SK-N-SH treated with all-trans-retinoic acid at 6 μM for 48 hours (cell line): ENCODE measurements around the gene KRTAP16-1.

Source experiments
- ATAC-seq: fragments of 200-7000 bp; cut with Tn5 transposase; 3 replicates; pipeline ENCODE4 v1.9.1; 2020; ENCODE audit warnings: mild to moderate bottlenecking, moderate library complexity
- ARNTL ChIP-seq: fragments of 450-650 bp; formaldehyde crosslinking; IDR thresholded peaks from 2 replicates; pipeline ENCODE4 v1.5.0; 2020; ENCODE audit warnings: low read depth, mild to moderate bottlenecking, moderate library complexity, borderline replicate concordance
- BACH2 ChIP-seq: fragments of 250-450 bp; sonication (Bioruptor Pico); IDR thresholded peaks from 2 replicates; pipeline ENCODE4 v1.9.0; 2021; ENCODE audit warnings: mild to moderate bottlenecking, borderline replicate concordance
- CSDC2 ChIP-seq: fragments of 250-450 bp; sonication (Bioruptor Pico); IDR thresholded peaks from 2 replicates; pipeline ENCODE4 v1.5.0; 2020; ENCODE audit warnings: mild to moderate bottlenecking, moderate library complexity
- ESRRG ChIP-seq: fragments of 250-450 bp; sonication (Bioruptor Pico); IDR thresholded peaks from 2 replicates; pipeline ENCODE4 v1.6.1; 2021; ENCODE audit warnings: mild to moderate bottlenecking
- GLIS3 ChIP-seq: fragments of 250-450 bp; sonication (Bioruptor Pico); IDR thresholded peaks from 2 replicates; pipeline ENCODE4 v1.5.0; 2020; ENCODE audit warnings: mild to moderate bottlenecking, moderate library complexity
- OSR1 ChIP-seq: fragments of 250-450 bp; sonication (Bioruptor Pico); IDR thresholded peaks from 2 replicates; pipeline ENCODE4 v1.8.0; 2022; ENCODE audit warnings: moderate library complexity, mild to moderate bottlenecking, inconsistent platforms
- RARB ChIP-seq: fragments of 250-450 bp; sonication (Bioruptor Pico); IDR thresholded peaks from 2 replicates; pipeline ENCODE4 v1.8.0; 2021; ENCODE audit warnings: mild to moderate bottlenecking, moderate library complexity
- SNAI2 ChIP-seq: fragments of 250-450 bp; sonication (Bioruptor Pico); IDR thresholded peaks from 2 replicates; pipeline ENCODE4 v1.5.0; 2020; ENCODE audit warnings: mild to moderate bottlenecking, moderate library complexity
- TCF4 ChIP-seq: fragments of 250-450 bp; sonication (Bioruptor Pico); IDR thresholded peaks from 2 replicates; pipeline ENCODE4 v1.8.0; 2021; ENCODE audit warnings: mild to moderate bottlenecking, moderate library complexity, borderline replicate concordance
- TOX ChIP-seq: fragments of 250-450 bp; sonication (Bioruptor Pico); IDR thresholded peaks from 2 replicates; pipeline ENCODE4 v1.8.0; 2021; ENCODE audit warnings: mild to moderate bottlenecking, moderate library complexity, borderline replicate concordance
- ZC3H10 ChIP-seq: fragments of 250-450 bp; sonication (Bioruptor Pico); IDR thresholded peaks from 2 replicates; pipeline ENCODE4 v1.5.1; 2021; ENCODE audit warnings: mild to moderate bottlenecking, moderate library complexity
- ZFP3 ChIP-seq: fragments of 250-450 bp; sonication (Bioruptor Pico); IDR thresholded peaks from 2 replicates; pipeline ENCODE4 v1.5.0; 2020; ENCODE audit warnings: mild to moderate bottlenecking, moderate library complexity
- ZFP30 ChIP-seq: fragments of 450-650 bp; formaldehyde crosslinking; IDR thresholded peaks from 2 replicates; pipeline ENCODE4 v1.5.0; 2022; ENCODE audit warnings: mild to moderate bottlenecking, moderate library complexity
- ZNF70 ChIP-seq: fragments of 450-650 bp; formaldehyde crosslinking; IDR thresholded peaks from 2 replicates; pipeline ENCODE4 v1.5.0; 2020; ENCODE audit warnings: mild to moderate bottlenecking, moderate library complexity
- ZNF8 ChIP-seq: fragments of 450-650 bp; formaldehyde crosslinking; IDR thresholded peaks from 2 replicates; pipeline ENCODE4 v1.5.0; 2020; ENCODE audit warnings: mild to moderate bottlenecking, moderate library complexity
- TF ChIP-seq, protein P1 (sequence below): fragments of 250-450 bp; sonication (Bioruptor Pico); IDR thresholded peaks from 2 replicates; pipeline ENCODE4 v1.8.0; 2021; ENCODE audit warnings: low read depth, mild to moderate bottlenecking, moderate library complexity, borderline replicate concordance
- TF ChIP-seq, protein P2 (sequence below): fragments of 250-450 bp; sonication (Bioruptor Pico); IDR thresholded peaks from 2 replicates; pipeline ENCODE4 v1.5.1; 2020; ENCODE audit warnings: low read depth, mild to moderate bottlenecking, moderate library complexity
- TF ChIP-seq, protein P3 (sequence below): fragments of 250-450 bp; sonication (Bioruptor Pico); IDR thresholded peaks from 2 replicates; pipeline ENCODE4 v1.8.0; 2020; ENCODE audit warnings: mild to moderate bottlenecking, moderate library complexity, borderline replicate concordance
- TF ChIP-seq, protein P4 (sequence below): fragments of 250-450 bp; sonication (Bioruptor Pico); IDR thresholded peaks from 2 replicates; pipeline ENCODE4 v1.5.0; 2020; ENCODE audit warnings: mild to moderate bottlenecking, moderate library complexity
- TF ChIP-seq, protein P5 (sequence below): fragments of 250-450 bp; sonication (Bioruptor Pico); IDR thresholded peaks from 2 replicates; pipeline ENCODE4 v1.5.1; 2021; ENCODE audit warnings: mild to moderate bottlenecking, moderate library complexity

Gene KRTAP16-1

DNA sequence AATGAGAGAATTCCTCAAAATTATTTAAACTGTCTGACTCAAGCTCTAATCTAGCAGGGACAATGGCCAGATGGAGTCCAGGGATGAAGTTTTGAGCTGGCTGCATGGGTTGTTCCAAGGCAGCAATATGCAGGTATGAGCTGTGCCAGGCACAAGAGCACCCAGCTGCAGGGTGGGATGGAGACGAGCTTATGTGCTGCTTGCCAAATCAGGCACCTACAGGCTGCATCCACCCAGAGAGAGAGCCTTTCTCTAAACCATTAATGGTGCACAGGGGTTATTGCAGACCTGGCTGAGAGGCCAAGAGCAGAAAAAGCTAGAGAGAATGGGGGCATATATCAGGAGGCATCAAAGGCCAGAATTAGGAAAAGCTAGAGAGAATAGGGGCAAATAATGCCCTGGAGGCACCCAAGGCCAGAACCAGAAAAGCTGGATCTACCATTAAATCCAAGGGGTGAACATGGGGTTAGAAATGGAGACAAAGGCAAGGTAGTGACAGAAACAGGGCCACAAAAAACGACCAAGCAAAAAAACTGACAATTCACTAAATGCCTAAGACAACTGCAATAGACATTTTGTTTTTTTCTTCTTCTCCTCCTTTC lies 30.6 kb upstream of the KRTAP16-1 start:
- no peak for ATAC-seq

DNA sequence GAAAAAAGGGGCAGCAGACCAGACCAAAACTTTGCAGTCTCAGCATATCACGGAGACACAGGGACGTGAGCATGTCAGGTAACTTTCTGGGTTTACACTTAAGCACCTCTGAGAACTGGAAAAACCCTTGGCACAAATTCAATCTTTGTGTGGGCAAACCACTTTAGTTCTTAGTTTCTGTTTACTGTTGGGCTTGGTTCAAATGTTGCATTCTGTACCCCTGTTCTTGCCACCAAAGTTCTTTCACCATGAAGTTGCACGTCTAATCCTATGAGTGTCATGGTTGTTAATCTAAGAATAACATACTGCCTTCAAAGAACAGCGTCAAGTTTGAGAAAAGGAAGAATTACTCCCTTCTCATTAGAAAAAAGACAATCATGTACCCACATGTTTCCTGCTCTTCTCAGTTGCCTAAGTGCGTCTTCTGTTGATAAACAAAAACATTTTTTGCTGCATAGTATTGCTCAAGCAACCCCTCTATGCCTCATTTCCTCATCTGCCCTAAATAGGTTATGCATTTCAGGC lies 29.9 kb upstream of the KRTAP16-1 start:
- ATAC-seq, result no peak
- no peak for TF ChIP-seq ZFP3 (CRISPR knock-in tag)
- TF ChIP-seq, protein P1, sequence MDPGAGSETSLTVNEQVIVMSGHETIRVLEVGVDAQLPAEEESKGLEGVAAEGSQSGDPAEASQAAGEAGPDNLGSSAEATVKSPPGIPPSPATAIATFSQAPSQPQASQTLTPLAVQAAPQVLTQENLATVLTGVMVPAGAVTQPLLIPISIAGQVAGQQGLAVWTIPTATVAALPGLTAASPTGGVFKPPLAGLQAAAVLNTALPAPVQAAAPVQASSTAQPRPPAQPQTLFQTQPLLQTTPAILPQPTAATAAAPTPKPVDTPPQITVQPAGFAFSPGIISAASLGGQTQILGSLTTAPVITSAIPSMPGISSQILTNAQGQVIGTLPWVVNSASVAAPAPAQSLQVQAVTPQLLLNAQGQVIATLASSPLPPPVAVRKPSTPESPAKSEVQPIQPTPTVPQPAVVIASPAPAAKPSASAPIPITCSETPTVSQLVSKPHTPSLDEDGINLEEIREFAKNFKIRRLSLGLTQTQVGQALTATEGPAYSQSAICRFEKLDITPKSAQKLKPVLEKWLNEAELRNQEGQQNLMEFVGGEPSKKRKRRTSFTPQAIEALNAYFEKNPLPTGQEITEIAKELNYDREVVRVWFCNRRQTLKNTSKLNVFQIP (CRISPR knock-in tag), result no peak
- TF ChIP-seq, protein P2, sequence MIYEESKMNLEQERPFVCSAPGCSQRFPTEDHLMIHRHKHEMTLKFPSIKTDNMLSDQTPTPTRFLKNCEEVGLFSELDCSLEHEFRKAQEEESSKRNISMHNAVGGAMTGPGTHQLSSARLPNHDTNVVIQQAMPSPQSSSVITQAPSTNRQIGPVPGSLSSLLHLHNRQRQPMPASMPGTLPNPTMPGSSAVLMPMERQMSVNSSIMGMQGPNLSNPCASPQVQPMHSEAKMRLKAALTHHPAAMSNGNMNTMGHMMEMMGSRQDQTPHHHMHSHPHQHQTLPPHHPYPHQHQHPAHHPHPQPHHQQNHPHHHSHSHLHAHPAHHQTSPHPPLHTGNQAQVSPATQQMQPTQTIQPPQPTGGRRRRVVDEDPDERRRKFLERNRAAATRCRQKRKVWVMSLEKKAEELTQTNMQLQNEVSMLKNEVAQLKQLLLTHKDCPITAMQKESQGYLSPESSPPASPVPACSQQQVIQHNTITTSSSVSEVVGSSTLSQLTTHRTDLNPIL (CRISPR knock-in tag), result no peak
- no peak for TF ChIP-seq SNAI2 (CRISPR knock-in tag)
- TF ChIP-seq, protein P3, sequence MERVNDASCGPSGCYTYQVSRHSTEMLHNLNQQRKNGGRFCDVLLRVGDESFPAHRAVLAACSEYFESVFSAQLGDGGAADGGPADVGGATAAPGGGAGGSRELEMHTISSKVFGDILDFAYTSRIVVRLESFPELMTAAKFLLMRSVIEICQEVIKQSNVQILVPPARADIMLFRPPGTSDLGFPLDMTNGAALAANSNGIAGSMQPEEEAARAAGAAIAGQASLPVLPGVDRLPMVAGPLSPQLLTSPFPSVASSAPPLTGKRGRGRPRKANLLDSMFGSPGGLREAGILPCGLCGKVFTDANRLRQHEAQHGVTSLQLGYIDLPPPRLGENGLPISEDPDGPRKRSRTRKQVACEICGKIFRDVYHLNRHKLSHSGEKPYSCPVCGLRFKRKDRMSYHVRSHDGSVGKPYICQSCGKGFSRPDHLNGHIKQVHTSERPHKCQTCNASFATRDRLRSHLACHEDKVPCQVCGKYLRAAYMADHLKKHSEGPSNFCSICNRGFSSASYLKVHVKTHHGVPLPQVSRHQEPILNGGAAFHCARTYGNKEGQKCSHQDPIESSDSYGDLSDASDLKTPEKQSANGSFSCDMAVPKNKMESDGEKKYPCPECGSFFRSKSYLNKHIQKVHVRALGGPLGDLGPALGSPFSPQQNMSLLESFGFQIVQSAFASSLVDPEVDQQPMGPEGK (CRISPR knock-in tag), result no peak
- TF ChIP-seq ZNF8 (CRISPR knock-in tag), result no peak

More for the DNA sequence above, 30.6 kb upstream of the KRTAP16-1 start:
- TF ChIP-seq ZFP3 (CRISPR knock-in tag) (no peak), BACH2 (no peak), ARNTL (CRISPR knock-in tag) (no peak), RARB (CRISPR knock-in tag) (no peak), CSDC2 (CRISPR knock-in tag) (no peak), ZFP30 (CRISPR knock-in tag) (no peak), TCF4 (no peak), ESRRG (CRISPR knock-in tag) (no peak), OSR1 (CRISPR knock-in tag) (no peak), GLIS3 (CRISPR knock-in tag) (no peak), ZC3H10 (CRISPR knock-in tag) (no peak), ZNF70 (CRISPR knock-in tag) (no peak), ZNF8 (CRISPR knock-in tag) (no peak), TOX (no peak)
- TF ChIP-seq, protein P2 (CRISPR knock-in tag), result no peak
- TF ChIP-seq, protein P4, sequence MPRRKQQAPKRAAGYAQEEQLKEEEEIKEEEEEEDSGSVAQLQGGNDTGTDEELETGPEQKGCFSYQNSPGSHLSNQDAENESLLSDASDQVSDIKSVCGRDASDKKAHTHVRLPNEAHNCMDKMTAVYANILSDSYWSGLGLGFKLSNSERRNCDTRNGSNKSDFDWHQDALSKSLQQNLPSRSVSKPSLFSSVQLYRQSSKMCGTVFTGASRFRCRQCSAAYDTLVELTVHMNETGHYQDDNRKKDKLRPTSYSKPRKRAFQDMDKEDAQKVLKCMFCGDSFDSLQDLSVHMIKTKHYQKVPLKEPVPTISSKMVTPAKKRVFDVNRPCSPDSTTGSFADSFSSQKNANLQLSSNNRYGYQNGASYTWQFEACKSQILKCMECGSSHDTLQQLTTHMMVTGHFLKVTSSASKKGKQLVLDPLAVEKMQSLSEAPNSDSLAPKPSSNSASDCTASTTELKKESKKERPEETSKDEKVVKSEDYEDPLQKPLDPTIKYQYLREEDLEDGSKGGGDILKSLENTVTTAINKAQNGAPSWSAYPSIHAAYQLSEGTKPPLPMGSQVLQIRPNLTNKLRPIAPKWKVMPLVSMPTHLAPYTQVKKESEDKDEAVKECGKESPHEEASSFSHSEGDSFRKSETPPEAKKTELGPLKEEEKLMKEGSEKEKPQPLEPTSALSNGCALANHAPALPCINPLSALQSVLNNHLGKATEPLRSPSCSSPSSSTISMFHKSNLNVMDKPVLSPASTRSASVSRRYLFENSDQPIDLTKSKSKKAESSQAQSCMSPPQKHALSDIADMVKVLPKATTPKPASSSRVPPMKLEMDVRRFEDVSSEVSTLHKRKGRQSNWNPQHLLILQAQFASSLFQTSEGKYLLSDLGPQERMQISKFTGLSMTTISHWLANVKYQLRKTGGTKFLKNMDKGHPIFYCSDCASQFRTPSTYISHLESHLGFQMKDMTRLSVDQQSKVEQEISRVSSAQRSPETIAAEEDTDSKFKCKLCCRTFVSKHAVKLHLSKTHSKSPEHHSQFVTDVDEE (CRISPR knock-in tag), result no peak
- TF ChIP-seq, protein P5, sequence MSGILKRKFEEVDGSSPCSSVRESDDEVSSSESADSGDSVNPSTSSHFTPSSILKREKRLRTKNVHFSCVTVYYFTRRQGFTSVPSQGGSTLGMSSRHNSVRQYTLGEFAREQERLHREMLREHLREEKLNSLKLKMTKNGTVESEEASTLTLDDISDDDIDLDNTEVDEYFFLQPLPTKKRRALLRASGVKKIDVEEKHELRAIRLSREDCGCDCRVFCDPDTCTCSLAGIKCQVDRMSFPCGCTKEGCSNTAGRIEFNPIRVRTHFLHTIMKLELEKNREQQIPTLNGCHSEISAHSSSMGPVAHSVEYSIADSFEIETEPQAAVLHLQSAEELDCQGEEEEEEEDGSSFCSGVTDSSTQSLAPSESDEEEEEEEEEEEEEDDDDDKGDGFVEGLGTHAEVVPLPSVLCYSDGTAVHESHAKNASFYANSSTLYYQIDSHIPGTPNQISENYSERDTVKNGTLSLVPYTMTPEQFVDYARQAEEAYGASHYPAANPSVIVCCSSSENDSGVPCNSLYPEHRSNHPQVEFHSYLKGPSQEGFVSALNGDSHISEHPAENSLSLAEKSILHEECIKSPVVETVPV (CRISPR knock-in tag), result no peak
- TF ChIP-seq, protein P3 (CRISPR knock-in tag), result no peak
- TF ChIP-seq, protein P1 (CRISPR knock-in tag), result no peak
